GM18873 (cell line): ENCODE measurements around the gene KIF9.
"Not testable (repeated sequence)": the region's sequence is repeated elsewhere in the genome, so short reads cannot be mapped to it uniquely, and the experiment has no call there.

Source experiments
- ATAC-seq: cut with Tn5 transposase; IDR thresholded peaks from one replicate; pipeline ENCODE4 v1.9.1; 2021; ENCODE audit warnings: mild to moderate bottlenecking, moderate library complexity, moderate number of reproducible peaks; ENCODE audit not compliant: unreplicated experiment, low FRiP score

Gene KIF9

DNA sequence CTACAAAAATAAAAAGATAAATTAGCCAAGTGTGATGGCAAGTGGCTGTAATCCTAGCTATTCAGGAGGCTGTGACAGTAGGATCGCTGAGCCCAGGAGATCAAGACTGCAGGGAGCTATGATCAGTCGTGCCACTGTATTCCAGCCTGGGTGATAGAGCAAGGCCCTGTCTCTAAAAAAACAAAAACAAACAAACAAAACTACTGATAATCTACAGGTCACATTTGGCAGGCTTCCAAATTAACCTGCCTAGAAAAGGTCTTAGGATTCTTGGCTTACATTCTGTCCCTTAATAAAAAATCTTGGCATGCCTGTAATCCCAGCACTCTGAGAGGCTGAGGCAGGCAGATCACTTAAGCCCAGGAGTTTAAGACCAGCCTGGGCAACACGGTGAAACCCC, 85.3 kb downstream of the KIF9 start:
- ATAC-seq: no peak

DNA sequence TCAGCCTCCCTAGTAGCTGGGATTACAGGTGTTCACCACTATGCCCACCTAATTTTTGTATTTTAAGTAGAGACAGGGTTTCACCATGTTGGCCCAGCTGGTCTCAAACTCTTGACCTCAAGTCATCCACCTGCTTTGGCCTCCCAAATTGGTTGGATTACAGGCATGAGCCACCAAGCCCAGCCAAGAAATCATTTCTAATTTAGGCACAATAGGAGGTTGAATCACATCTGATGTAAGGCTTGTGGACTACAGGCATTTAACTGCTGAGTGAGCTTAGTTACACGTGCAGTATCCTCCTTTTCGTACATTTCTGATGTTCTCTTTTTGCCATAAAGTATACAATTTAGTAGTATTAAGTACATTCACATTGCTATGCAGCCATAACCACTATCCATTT, 87.6 kb downstream of the KIF9 start:
- ATAC-seq: no peak

DNA sequence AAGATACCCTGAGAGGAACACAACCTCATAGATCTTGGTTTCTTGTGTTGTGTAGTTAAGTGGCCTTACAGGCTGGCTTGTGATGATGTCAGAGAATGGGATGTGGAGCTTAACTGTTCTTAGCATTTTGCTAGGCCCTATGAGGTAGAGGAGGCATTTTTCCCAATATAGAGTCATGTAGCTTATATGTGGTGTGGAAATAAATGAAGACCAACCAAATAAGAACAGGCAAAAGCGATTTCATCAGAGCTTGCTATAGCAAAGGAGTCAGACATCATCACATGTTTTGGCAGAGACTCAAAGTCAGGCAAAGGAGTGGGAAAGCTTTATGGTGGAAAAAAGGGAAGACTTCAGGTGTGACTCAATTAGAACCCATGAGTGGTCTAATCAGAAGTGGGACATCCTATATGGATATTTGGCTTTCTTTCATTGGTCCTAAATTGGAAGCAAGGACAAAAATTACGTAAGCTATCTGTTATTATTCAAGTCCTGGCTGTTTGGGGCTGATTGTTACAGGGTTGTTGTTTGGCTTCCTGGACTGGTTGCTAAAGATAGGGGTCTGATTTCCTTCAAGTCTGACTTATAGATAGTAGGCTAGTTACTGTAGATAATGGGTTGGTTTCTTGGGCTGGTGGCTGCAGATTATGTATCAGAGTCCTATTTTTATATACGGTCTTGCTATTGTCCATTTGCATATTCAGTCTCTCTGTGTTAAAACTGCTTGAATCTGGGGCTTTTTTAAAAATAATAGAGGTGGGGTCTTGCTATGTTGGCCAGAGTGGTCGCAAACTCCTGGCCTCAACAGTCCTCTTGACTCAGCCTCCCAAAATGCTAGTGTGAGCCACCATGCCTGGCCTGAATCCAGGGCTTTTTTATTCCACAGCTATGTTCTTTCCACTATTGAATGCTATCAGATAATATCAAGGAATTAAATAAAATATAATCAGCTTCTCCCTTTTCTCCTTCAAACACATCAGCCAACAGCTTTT, 88.4 kb downstream of the KIF9 start:
- ATAC-seq: no peak

DNA sequence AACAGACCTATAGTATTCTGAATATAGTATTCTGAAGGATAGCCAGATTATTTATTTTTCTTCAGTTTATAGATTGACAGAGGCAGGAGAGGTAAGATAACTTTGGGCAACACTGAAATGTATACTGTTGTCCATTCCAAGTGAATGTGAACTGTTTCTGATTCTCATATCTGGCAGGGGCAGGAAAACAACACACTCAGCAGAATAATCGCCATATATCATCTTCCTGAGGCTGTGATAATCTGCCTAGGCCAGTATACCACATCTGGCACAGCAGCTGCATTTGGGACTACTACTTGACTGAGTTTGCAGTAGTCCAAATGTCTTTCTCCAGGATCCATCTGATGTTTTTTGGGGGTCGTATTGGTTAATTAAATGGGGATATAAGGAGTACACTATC, 96.3 kb downstream of the KIF9 start:
- ATAC-seq: no peak

DNA sequence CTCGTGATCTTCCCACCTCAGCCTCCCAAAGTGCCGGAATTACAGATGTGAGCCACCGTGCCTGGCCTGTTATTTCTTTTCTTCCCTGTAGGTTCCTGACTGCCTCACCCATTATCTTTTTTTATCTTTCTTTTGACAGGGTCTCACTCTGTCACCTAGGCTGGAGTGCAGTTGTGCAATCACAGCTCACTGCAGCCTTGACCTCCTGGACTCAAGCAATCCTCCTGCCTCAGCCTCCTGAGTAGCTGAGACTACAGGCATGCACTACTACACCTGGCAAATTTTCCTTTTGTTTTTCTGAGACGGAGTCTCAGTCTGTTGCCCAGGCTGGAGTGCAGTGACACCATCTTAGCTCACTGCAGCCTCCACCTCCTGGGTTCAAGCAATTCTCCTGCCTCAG, 100.9 kb downstream of the KIF9 start:
- ATAC-seq: not testable (repeated sequence)

DNA sequence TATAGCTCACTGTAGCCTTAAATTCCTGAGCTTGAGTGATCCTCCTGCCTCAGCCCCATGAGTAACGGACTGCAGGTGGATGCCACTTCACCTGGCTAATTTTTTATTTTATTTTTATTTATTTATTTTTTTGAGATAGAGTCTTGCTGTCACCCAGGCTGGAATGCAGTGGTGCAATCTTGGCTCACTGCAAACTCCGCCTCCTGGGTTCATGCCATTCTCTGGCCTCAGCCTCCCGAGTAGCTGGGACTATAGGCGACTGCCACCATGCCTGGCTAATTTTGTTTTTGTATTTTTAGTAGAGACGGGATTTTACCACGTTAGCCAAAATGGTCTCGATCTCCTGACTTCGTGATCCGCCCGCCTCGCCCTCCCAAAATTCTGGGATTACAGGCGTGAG, 102.6 kb downstream of the KIF9 start:
- ATAC-seq: not testable (repeated sequence)
